OCI-LY7 (cell line): ENCODE results near the gene NKAIN2. TPM values are rescaled to one million over a fixed set of nuclear protein-coding genes. Genes with fewer than 3 reads are reported as not detected.

Experiments used
- BruUV-seq: library from RNA; stranded (reverse); fragments of 400-500 nt; replicated peaks from 2 replicates; lab custom pipeline; 2021; lab: Mats Ljungman, UMichigan
- CTCF ChIA-PET: fragments of 300-600 bp; sonication (Branson Sonifier 250); formaldehyde crosslinking; loops from one replicate; lab custom pipeline; 2022; ENCODE audit warnings: antibody characterized with exemption; ENCODE audit not compliant: unreplicated experiment; lab: Charles Lee
- POLR2A ChIA-PET: fragments of 300-600 bp; sonication (Branson Sonifier 250); formaldehyde crosslinking; loops from one replicate; lab custom pipeline; 2022; ENCODE audit warnings: antibody characterized with exemption; lab: Charles Lee
- DNase-seq: peaks from one replicate; pipeline ENCODE4 v3.0.0-alpha.2; 2015; ENCODE audit warnings: low spot score
- H2AFZ ChIP-seq: fragments of 200-600 bp; sonication (generic), shearing (Covaris generic); 2 replicates; pipeline ENCODE4 v1.6.1; 2014; ENCODE audit warnings: mild to moderate bottlenecking, antibody characterized with exemption, low read length, moderate library complexity
- H3K27ac ChIP-seq: fragments of 200-600 bp; sonication (generic); 2 replicates; pipeline ENCODE4 v1.5.1; 2014; ENCODE audit warnings: mixed run types, low read depth, mild to moderate bottlenecking, moderate library complexity, low read length, inconsistent platforms; ENCODE audit not compliant: poor library complexity, severe bottlenecking
- H3K36me3 ChIP-seq: fragments of 200-600 bp; sonication (generic); 2 replicates; pipeline ENCODE4 v1.6.1; 2014; ENCODE audit warnings: mild to moderate bottlenecking, antibody characterized with exemption, low read length, moderate library complexity, mixed read lengths; ENCODE audit not compliant: insufficient read depth
- H3K4me1 ChIP-seq: fragments of 200-600 bp; sonication (generic); 2 replicates; pipeline ENCODE4 v1.5.1; 2014; ENCODE audit warnings: mild to moderate bottlenecking, low read length; ENCODE audit not compliant: insufficient read depth, poor library complexity, severe bottlenecking
- H3K4me2 ChIP-seq: fragments of 200-600 bp; sonication (generic); 2 replicates; pipeline ENCODE4 v1.6.1; 2014; ENCODE audit warnings: mild to moderate bottlenecking, low read length
- H3K4me3 ChIP-seq: fragments of 200-600 bp; sonication (generic); 2 replicates; pipeline ENCODE4 v1.5.1; 2014; ENCODE audit warnings: mild to moderate bottlenecking, low read depth, low read length; ENCODE audit not compliant: poor library complexity, severe bottlenecking
- H3K79me2 ChIP-seq: fragments of 200-600 bp; sonication (generic); 2 replicates; pipeline ENCODE4 v1.6.1; 2016; ENCODE audit warnings: low read depth, mild to moderate bottlenecking, low read length, moderate library complexity, mixed read lengths; ENCODE audit not compliant: insufficient read depth
- H3K9me2 ChIP-seq: fragments of 200-600 bp; sonication (generic); 2 replicates; pipeline ENCODE4 v1.6.1; 2016; ENCODE audit warnings: mild to moderate bottlenecking, low read length, mixed read lengths; ENCODE audit not compliant: insufficient read depth
- H3K9me3 ChIP-seq: fragments of 200-600 bp; sonication (generic); 2 replicates; pipeline ENCODE4 v1.6.1; 2014; ENCODE audit warnings: mild to moderate bottlenecking, mixed run types, low read length, mixed read lengths
- H4K20me1 ChIP-seq: fragments of 200-600 bp; sonication (generic); 2 replicates; pipeline ENCODE4 v1.6.1; 2014; ENCODE audit warnings: mild to moderate bottlenecking, antibody characterized with exemption, low read length, moderate library complexity, mixed read lengths; ENCODE audit not compliant: insufficient read depth
- CTCF ChIP-seq: fragments of 200-600 bp; sonication (generic); conservative IDR thresholded peaks from 2 replicates; pipeline ENCODE4 v1.5.1; 2014; ENCODE audit warnings: mild to moderate bottlenecking, antibody characterized with exemption, low read length, moderate library complexity, mixed read lengths
- EZH2phosphoT487 ChIP-seq: fragments of 200-600 bp; sonication (generic); IDR thresholded peaks from 2 replicates; pipeline ENCODE4 v1.6.1; 2018; ENCODE audit warnings: low read depth, borderline replicate concordance, mild to moderate bottlenecking, mixed run types, antibody characterized with exemption, low read length, moderate library complexity, mixed read lengths
- intact Hi-C: fragments of 100-400 bp; cut with micrococcal nuclease; formaldehyde crosslinking; loops from one replicate; pipeline ENCODE4 v1.10.0; 2022; ENCODE audit not compliant: unreplicated experiment
- total RNA-seq, 2 experiments: library from RNA; depleted of rRNA in 1 of 2; stranded (reverse); fragments of >200 nt in 1 of 2; shearing (Covaris generic) in 1 of 2; gene quantifications; 2 replicates each; pipeline ENCODE4 v1.2.3, GENCODE V29; 2014 to 2022

Gene NKAIN2
- total RNA-seq, 2 experiments from 2014 or later = not detected

GRCh38 chr6:123896869-123897268 lies 93.2 kb downstream of the NKAIN2 start:
- CTCF ChIA-PET = no interaction called here
- H3K79me2 ChIP-seq = no peaks in the 10 kb centered on the region
- no peaks in the 10 kb centered on the region for H3K36me3 ChIP-seq
- intact Hi-C loops = no loop called here
- H3K9me2 ChIP-seq = no peaks in the 10 kb centered on the region
- no peaks in the 10 kb centered on the region for H3K9me3 ChIP-seq
- H3K27ac ChIP-seq = no peak overlapping the region
- no peak overlapping the region for H3K4me3 ChIP-seq
- TF ChIP-seq EZH2phosphoT487 (no peak), CTCF (no peak)
- H3K4me1 ChIP-seq = no peaks in the 10 kb centered on the region
- DNase-seq = no peak
- H3K4me2 ChIP-seq = no peak overlapping the region
- POLR2A ChIA-PET = no interaction called here
- H2AFZ ChIP-seq = no peak overlapping the region
- no peaks in the 10 kb centered on the region for H4K20me1 ChIP-seq
- no TSS peak for BruUV-seq

GRCh38 chr6:123897965-123898364 lies 94.3 kb downstream of the NKAIN2 start:
- Histone ChIP-seq H3K79me2 (no peaks in the 10 kb centered on the region), H3K4me2 (no peak overlapping the region), H3K9me3 (no peaks in the 10 kb centered on the region), H3K9me2 (no peaks in the 10 kb centered on the region), H2AFZ (no peak overlapping the region), H3K36me3 (no peaks in the 10 kb centered on the region), H3K4me3 (no peak overlapping the region), H3K27ac (no peak overlapping the region), H3K4me1 (no peaks in the 10 kb centered on the region), H4K20me1 (no peaks in the 10 kb centered on the region)
- no peak for TF ChIP-seq EZH2phosphoT487
- TF ChIP-seq CTCF = no peak
- ChIA-PET POLR2A (no interaction called here), CTCF (no interaction called here)
- intact Hi-C loops = no loop called here
- no TSS peak for BruUV-seq
- DNase-seq = no peak

- Histone ChIP-seq H3K4me2 (no peak overlapping the region), H4K20me1 (no peaks in the 10 kb centered on the region), H2AFZ (no peak overlapping the region), H3K4me3 (no peak overlapping the region), H3K4me1 (no peaks in the 10 kb centered on the region), H3K36me3 (no peaks in the 10 kb centered on the region), H3K79me2 (no peaks in the 10 kb centered on the region), H3K9me2 (no peaks in the 10 kb centered on the region), H3K27ac (no peak overlapping the region), H3K9me3 (no peaks in the 10 kb centered on the region)
- CTCF ChIA-PET = no interaction called here
- POLR2A ChIA-PET = no interaction called here
- DNase-seq = no peak
- intact Hi-C loops = no loop called here
- no peak for TF ChIP-seq CTCF
- no peak for TF ChIP-seq EZH2phosphoT487
- BruUV-seq = no TSS peak
Observed at GRCh38 chr6:123898665-123899064, 95.0 kb downstream of the NKAIN2 start.
